ENCODE results near the gene ZNF827. TPM values are rescaled to one million over a fixed set of nuclear protein-coding genes. Genes with fewer than 3 reads are reported as not detected.
"Not testable (repeated sequence)": the region's sequence is repeated elsewhere in the genome, so short reads cannot be mapped to it uniquely, and the experiment has no call there.

Gene ZNF827
- total RNA-seq, 1 donor from 2014 or later: 20.3 TPM

DNA sequence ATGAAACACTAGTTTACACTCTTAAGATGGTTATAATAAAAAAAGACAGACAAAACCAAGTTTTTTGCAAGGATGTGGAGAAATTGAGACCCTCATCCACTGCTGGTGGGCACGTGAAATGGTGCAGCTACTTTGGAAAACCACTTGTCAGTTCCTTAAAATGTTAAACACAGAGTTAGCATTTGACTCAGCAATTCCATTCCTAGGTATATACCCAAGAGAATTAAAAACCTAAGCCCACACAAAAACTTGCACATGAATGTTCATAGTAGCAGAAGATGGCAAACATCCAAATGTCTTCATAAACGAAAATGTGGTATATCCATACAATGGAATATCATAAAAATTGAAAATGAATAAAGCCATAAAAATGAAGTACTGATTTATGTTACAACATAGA lies 75.4 kb downstream of the ZNF827 start:
- DNase-seq (ENCODE audit: low spot score): no peak

DNA sequence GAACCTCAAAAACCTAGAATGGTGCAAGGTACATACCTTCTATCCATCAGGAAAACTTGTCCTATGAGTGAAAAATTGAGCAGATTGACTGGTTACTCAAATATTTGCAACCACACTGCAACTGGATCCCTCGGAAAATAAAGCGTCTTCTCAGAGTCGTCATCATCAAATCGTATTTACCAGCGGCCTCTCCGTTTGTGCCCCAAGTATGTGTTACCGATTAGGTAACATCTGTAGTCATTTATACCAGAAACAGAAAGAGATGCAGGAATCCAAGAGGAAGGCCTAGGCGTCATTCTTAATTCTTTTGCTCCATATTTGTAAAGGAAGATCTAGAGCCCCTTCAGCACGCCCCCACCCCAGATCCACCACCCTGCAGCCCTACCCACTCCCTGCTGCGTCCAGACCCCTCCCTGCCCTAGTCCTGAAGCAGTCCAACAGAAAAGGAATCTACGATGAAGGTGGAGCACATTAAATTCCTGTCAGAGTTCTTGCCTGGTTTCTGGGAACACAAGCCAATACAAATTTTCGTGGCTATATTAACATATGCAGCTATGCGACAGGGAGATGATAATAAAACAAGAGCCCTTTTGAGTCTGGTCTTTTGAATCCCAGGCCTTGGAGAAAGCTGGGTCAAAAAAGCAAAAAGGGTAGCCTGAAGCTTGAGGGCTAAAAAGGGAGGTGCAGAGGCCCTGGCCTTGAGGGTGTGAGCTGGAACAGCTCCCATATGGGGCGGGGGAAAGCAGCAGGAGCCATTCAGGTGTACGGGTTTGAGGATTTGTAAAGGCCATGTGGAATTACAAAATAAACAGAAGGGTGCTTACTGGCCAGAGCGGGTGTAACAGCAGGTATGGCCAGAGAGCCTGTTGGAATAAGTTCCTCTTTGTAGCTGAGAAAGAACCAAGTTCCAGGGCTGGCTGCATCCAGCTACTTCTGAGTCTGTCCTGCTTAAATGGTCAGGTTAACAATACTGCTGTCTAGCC lies 77.0 kb downstream of the ZNF827 start:
- DNase-seq (ENCODE audit: low spot score): no peak

DNA sequence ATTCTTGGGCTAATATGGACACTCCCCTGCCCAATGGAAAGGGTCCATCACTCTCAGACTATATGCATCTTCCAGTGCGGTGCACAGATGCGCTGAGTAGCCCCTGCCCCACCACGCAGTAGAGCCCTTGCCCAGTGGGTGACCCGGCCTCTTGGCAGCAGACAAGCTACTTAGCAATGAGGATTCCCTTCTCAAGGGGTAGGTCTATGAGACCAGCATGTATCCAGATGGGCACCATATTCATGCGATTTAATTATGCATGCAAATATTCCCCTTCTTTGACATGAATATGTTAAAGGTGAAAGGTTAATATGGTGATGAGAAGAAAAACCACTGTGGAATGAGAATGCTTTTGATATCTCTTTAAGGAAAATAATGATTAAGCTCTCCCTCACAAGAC lies 77.7 kb downstream of the ZNF827 start:
- no peak for DNase-seq (ENCODE audit: low spot score)

DNA sequence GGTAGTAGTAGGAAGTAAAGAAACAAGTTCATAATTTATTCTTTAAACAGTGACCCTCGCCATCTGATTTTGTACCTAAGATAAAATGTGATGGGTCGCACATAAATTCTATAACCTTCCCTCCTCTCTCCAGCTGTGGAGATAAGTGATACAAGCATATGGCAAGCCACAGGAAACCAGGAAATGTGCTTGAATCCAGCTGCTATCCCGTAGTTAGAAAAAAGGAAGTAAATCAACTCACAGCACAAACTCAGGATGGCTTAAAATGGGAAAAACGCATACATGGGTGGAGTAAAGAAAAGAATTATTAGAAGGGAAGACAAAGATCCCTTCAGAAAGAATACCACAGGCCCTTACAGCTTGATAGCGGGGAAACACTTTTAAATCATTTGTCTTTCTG lies 78.2 kb downstream of the ZNF827 start:
- no peak for DNase-seq (ENCODE audit: low spot score)

DNA sequence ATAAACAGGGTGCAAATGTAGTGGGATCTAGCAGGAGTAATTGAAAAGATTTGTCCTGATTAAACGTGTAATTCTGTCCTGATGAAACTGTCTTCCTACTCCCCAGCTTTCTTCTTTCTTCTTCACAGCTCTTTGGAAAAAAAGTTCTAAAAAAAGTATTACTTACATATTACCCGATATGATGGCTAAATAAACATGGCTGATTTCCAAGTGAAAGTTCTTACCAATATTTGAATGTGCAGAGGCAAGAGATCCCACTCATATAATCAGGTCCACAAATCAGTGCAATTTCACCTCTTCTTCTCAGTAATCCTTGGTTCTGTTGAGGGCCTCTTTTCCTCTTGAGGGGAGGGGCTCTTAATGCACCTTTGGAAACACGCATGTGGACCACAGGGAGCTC lies 78.7 kb downstream of the ZNF827 start:
- DNase-seq (ENCODE audit: low spot score): no peak

DNA sequence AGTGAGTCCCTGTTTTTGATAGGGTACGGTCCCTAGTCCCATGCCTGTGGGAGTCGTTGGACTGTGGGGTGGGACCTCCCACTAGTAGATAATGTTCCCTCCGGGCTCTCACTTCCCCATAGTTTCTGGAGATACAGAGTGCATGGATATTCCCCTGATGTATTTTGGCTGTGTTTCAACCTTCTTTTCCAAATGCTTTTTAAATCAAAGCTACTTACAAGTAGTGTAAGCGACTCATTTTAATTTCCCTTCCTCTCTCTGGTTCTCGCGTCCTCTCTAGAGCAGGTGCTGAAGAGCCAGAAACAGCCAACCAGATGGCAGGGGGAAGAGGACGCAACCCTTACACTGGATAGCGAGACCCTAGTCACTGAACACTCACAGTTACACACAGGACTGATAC lies 79.2 kb downstream of the ZNF827 start:
- no peak for DNase-seq (ENCODE audit: low spot score)

DNA sequence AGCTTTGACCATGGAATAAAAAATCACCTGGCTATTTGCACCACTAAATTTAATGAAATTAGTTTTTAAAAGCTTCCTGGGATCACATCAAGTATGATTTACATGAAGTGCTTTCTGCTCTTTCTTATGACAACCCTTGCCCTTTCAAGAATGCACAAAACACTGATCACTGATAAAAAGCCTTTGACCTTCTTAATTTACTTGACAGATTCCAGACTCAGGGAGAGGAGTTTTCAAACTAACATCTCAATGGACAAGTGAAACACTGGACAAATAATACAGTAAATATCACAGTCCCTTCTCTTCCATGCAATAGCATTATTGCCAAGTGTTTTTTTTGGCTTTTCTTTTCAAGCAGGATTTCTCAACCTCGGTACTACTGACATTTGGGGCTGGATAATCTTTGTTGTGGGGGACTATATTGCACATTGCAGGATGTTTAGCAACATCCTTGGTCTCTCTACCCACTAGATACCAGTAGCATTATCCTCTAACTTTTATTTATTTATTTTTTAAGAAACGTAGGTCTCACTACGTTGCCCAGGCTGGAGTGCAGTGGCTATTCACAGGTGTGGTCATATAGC lies 86.3 kb downstream of the ZNF827 start:
- no peak for DNase-seq (ENCODE audit: low spot score)

DNA sequence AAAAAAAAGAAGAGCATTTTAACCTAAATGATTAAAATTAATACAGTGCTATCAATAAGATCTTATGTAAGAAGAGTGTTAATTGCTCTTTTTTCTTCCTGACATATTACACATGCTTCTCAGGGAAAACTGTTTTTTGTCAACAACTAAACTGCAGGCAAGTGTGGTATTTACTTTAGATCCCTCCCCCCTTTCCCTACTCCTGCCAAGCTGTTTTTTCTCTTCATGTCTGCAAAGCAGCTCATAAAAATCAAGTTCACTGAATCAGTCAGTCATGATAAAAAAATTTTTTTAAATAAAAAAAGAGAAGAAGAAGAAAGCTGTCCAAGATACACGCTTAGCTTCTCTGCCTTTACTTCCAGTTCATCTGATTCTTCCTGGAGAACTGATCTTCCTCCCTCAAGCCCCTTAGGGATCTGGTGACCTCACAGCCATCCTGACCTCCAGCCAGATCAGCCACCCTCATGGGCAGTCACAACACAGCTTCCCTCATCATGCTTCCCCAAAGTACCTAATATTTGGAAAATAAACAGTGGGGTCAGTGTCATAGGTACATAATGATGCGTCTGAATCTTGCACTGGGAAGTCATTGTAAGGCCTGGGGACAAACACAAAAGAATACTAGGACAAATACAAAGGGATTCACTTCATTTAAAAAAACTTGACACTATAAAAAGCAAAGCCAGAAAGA lies 87.0 kb downstream of the ZNF827 start:
- DNase-seq (ENCODE audit: low spot score): no peak

DNA sequence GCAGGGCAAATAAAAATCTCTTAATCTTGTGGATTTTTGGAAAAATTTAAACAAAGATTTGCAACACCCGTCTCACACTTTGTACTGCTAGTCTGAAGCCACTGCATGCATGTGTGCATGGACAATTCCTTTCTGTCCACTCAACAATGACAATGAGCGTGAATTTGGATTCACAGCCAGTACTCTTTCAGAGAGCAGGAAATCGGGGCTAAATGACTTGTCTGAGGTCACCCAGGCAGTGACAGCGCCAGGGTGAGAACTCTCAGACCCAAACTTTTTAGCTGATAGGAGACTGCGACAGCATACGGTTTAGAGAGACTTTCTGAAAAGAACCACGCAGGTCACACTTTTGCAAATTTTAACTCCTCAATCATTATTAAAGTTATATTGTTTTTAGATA lies 90.9 kb downstream of the ZNF827 start:
- no peak for DNase-seq (ENCODE audit: low spot score)

DNA sequence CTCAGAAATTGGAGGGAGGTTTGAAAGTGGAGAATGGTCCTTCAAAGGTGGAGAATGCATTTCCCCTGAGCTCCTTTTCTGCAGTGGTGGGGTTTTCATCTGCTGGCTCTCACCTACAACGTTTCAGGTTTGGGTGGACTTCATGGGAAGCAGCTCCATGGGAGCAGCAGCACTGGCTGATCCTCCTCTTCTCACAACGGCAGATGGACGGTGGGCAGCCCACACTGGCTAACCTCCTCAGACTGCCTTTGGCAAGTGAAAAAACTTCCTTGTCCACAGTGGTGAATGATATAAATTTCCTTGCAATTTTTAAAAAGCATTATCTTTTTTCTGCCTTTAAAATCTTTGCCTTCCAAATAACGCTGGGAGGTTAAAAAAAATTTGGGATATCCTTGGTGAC lies 93.5 kb downstream of the ZNF827 start:
- no peak for DNase-seq (ENCODE audit: low spot score)

DNA sequence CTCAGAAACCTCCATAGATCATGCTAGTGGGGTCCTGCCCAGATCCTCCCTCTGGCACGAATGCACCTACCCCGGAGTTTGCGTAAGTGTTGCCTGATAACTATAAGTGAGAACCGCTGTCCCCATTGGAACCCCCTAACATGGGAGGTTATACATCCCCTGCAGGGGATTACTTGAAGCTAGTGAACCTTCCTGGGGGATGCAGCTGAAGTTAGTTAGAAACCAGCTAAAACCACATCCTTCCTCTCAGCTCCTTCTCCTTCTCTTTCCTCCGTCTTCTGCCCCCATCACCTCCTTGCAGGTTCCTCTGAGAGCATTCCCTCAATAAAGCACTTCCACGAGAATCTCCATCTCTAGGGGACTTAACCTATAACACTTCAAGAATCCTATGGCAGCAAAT lies 95.0 kb downstream of the ZNF827 start:
- no peak for DNase-seq (ENCODE audit: low spot score)

DNA sequence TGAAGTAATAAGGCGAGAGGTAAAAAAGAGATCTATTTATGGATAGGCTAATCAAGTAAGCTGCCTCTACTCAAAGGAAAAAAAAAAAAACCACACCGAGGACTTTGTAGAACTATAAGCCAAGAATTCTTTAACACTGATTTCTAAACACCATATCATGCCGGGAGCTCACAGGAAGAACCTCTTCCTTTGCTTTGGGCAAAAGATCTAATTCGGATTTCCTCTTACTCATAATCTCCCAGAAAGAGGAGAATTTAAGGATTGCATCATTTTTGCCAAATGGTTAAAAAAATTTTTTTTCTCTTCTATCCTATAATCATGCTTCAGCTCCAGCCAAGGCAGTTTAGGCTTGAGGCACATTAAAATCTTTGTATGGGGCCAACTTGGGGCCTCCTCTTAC lies 95.5 kb downstream of the ZNF827 start:
- DNase-seq (ENCODE audit: low spot score): no peak

DNA sequence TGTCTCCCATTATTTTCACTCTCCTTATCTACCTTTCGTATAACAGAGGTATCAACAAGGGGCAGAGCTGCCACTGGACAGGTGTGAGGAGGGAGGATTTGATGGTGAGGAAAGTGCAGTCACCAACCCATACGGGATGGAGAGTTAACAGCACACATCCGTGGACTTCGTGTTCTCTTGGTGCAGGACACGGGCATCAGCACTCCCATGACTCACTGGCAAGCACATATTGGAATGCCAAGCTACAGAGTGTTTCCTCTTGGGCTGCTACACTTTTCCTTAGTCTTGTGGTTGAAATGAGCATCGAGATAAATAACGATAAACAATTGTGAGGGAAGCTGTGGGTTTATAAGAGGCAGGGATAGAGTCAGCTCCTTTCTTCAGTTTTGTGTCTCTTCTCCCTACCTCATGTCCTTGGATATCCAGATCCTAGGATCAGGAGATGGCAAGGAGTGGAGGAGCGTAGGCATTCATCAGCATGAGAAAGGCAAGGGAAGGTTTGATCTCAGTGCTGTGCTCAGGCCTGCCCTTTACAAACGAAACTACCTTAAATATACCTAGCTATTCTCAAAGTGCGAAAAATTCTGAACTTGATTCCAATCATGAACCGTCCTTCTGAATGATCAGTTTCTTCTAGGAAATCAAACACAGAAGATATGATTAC lies 96.3 kb downstream of the ZNF827 start:
- DNase-seq (ENCODE audit: low spot score): no peak

DNA sequence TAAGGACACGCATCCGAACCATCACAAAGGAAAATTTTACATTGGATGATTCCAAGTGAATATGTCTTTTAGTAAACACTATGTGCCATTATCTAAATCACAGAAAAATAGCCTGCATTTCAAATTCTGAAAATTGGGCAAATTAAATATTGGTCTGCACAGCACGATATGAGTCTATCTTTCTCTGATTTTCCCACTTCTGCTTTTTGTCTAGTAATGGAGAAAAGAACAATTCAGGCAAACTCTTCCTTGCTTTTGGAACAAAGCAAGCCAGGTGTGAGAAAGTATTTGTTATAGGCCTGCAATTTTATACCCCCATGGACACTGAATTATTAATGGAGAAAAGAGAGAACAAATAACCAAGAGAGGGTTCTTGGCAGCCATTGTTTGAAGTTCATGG lies 97.8 kb downstream of the ZNF827 start:
- no peak for DNase-seq (ENCODE audit: low spot score)

DNA sequence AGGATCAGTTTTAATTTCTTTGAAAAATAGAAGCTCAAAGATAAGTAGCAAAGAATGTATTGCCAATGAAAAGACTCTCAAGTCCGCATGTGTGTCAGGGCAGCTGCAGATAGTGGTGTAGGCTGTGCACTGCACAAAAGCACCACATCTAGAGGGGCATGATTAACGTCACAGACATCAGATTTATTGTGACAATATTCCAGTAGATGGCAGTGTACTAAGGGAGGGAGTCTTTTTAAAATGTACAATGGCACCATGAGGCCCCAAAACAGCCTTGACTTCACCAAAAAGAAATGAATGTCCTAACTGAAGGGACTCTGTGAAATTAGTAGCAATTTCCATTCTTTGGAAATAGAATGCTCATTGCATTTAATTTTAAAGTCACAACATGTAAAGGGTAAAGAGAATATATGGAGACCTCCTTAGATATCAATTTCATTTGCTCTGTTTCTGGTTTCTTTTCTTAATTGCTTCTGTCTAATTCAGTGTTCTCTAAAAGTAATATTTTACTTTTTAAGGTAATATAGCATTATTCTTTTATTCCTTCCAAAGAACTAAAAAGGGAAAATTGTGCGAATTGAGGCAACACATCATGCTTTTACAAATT lies 98.4 kb downstream of the ZNF827 start:
- no peak for DNase-seq (ENCODE audit: low spot score)

DNA sequence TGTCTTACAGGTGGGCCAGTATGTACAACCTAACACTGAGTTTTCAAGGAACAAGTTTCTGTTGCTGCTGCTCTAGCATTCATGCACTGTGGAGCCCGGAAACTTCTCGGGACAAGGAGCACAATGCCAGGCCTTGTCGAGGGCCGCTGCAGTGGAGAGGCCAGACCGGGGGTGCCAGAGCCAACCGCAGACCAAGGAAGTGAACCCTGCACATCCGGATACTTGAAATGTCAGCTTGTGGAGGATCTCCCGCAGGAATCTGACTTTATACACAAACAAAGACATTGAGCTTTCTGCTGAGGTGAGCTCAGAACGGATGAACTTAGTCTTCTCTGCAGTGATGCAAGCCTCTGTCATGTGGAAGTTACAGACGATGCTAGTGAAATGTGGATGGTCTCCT lies 99.5 kb downstream of the ZNF827 start:
- no peak for DNase-seq (ENCODE audit: low spot score)

DNA sequence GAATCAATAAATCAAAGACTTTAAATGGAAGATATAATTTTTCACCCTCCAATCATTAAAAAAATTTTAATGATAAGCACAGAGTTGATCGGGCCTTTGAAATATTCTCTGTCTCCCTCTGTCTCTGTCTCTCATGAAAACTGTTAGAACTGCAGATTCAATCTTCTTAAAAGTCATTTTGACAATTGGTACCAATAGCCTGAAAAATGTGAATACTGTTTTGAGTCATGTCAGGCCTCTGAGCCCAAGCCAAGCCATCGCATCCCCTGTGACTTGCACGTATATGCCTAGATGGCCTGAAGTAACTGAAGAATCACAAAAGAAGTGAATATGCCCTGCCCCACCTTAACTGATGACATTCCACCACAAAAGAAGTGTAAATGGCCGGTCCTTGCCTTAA lies 106.2 kb downstream of the ZNF827 start:
- DNase-seq (ENCODE audit: low spot score): not testable (repeated sequence)

DNA sequence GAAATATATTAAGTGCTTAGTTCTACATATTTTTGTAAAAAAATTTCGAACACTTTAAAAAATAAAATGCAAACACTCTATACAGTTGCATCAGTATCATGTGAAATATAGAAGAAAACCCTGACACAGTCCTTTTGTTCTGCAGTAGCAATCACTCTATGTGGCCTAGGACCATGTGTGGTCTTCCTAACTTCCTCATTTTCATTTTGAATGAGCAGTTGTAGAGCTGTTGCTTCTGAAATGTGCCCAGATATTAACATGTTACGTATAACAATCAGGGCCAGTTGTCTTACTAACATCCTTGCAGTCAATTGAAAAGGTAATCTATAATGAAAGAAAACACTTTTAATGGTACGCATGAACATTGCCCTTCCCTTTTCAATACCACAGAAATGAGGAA lies 107.9 kb downstream of the ZNF827 start:
- DNase-seq (ENCODE audit: low spot score): no peak

DNA sequence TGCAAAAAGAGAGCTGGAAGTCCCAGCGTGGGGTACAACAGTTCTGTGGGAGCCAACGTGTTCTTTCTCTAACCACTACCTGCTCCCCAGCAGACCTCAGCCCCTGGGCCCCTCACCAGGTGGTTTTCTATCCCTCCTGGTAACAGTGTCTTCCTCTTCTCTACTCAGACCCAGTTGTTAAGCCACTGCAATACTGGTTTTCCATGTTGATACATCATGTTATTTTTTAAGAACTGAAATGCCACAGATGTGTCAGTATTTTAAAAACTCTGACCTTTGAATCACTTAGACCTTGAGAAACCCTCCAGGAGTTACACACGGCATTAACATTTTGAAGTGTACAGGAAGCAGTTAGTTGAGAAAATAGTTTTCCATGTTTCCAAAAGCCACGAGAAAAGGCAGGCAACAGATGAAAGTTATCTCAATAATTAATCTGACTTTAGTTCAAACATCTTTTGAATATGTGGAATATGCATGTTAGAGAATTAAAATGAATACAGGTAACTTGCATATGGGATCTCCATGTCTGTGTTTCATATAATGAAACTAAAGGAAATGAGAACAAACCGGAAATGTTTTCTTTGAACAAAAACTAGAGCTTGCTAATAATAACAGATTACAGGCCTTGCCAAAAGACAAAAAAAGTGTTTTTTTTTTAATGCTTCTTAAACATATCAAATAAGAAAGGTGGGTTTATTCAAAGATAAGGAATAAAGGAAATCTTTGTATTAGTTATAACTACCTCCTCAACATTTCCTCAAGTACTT lies 108.8 kb downstream of the ZNF827 start:
- no peak for DNase-seq (ENCODE audit: low spot score)

DNA sequence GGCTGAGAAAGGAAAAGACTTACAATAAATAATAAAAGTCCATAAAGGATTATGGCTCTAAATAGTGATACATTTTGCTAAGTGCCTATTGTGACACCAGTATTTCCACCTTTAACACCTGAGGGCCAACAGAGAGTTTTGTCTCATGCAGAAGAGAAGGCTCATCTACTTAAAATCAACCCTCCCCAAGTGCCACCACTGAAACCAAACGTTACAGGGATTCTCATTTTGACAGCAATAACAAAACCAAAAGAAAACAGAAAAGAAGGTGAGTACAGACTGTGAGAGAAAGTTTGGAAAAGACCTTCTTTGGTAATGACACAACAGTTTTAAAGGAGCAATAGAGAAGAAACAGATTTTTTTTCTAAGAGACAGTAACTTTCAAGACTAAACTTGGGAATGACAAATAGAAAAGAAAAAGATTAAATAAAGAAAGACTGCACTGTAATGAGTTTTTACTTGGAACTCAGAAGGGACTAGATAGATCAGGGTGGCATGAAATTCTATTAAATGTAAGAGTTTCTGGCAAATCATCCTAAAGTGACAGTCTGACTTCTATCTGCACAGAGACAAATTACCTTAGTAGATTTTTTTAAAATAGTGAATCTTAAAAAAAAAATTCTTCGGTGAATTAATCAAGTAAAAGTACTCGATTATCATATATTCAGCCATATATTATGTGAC lies 109.7 kb downstream of the ZNF827 start:
- DNase-seq (ENCODE audit: low spot score): no peak
